Thoracic aorta (tissue), 2 donors: ENCODE measurements around the gene NRXN3. TPM values are rescaled to one million over a fixed set of nuclear protein-coding genes. Genes with fewer than 3 reads are reported as not detected.

Experiments
- ATAC-seq: fragments of 150-250 bp; one replicate; pipeline ENCODE4 v1.8.0; 2017; ENCODE audit warnings: low read depth; ENCODE audit not compliant: insufficient number of reproducible peaks, low FRiP score
- DNase-seq: peaks from one replicate; pipeline ENCODE4 v3.0.0-alpha.2; 2020; ENCODE audit warnings: low spot score
- H3K27ac ChIP-seq, 2 donors: fragments of 200-600 bp; sonication (generic); 1 replicate in 1 of 2; 2 replicates in 1 of 2; pipeline ENCODE4 v1.5.1; 2016; ENCODE audit warnings: mild to moderate bottlenecking in 2 of 2, moderate library complexity in 2 of 2
- H3K27me3 ChIP-seq: fragments of 200-600 bp; sonication (generic); replicated peaks from 2 replicates; pipeline ENCODE4 v1.6.0; 2016; ENCODE audit warnings: mild to moderate bottlenecking; ENCODE audit not compliant: insufficient read depth
- H3K36me3 ChIP-seq: fragments of 200-600 bp; sonication (generic); one replicate; pipeline ENCODE4 v1.5.1; 2016
- H3K4me1 ChIP-seq, 2 donors: fragments of 200-600 bp; sonication (generic); 1 replicate in 1 of 2; 2 replicates in 1 of 2; pipeline versions ENCODE4 v1.5.1 to v1.6.0; 2016; ENCODE audit warnings: low read depth in 2 of 2, mild to moderate bottlenecking in 1 of 2; ENCODE audit not compliant: control insufficient read depth in 1 of 2
- H3K4me3 ChIP-seq: fragments of 200-600 bp; sonication (generic); 2 replicates; pipeline ENCODE4 v1.5.1; 2016; ENCODE audit warnings: mild to moderate bottlenecking
- H3K9me3 ChIP-seq: fragments of 200-600 bp; sonication (generic); 2 replicates; pipeline ENCODE4 v1.5.1; 2016
- total RNA-seq, 2 donors: library from RNA; depleted of rRNA; stranded (reverse); fragments of >200 nt; gene quantifications; one replicate each; pipeline versions ENCODE4 v1.1.0 to v1.2.3, GENCODE V29; 2016
- TF ChIP-seq, protein P1 (sequence below): fragments of 200-600 bp; sonication (generic); IDR thresholded peaks from one replicate; pipeline ENCODE4 v1.5.1; 2019; ENCODE audit warnings: antibody characterized with exemption

The NRXN3 gene
- total RNA-seq, 2 donors from 2014 or later: 5.6 to 33.3 TPM

DNA sequence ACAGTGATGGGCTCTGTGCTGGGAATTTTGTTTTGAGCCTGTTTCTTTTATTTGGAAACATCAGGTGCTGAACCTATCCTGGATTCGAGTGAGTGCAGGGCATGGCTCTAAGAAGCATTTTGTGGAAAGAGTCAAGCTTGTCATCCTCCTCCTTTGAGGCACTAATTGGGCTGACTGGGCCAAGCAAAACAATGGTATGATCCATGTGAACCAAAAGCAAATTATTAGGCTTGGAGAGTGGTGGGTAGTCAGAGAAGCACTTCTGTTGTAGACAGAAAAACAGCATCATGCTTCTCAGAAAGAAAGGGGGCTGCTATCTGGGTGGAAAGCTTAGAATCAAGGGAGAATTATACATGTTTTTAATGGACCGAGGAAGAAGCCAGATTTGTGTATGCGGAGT, 1559.6 kb downstream of the NRXN3 start:
- H3K4me3 ChIP-seq: no peak overlapping the region
- TF ChIP-seq, protein P1, sequence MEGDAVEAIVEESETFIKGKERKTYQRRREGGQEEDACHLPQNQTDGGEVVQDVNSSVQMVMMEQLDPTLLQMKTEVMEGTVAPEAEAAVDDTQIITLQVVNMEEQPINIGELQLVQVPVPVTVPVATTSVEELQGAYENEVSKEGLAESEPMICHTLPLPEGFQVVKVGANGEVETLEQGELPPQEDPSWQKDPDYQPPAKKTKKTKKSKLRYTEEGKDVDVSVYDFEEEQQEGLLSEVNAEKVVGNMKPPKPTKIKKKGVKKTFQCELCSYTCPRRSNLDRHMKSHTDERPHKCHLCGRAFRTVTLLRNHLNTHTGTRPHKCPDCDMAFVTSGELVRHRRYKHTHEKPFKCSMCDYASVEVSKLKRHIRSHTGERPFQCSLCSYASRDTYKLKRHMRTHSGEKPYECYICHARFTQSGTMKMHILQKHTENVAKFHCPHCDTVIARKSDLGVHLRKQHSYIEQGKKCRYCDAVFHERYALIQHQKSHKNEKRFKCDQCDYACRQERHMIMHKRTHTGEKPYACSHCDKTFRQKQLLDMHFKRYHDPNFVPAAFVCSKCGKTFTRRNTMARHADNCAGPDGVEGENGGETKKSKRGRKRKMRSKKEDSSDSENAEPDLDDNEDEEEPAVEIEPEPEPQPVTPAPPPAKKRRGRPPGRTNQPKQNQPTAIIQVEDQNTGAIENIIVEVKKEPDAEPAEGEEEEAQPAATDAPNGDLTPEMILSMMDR: no peak
- no peaks in the 10 kb centered on the region for H3K9me3 ChIP-seq
- H3K27ac ChIP-seq: no peak overlapping the region
- no peaks in the 10 kb centered on the region for H3K27me3 ChIP-seq
- H3K36me3 ChIP-seq: no peaks in the 10 kb centered on the region
- ATAC-seq: no peak
- H3K4me1 ChIP-seq: no peaks in the 10 kb centered on the region
- no peak for DNase-seq

DNA sequence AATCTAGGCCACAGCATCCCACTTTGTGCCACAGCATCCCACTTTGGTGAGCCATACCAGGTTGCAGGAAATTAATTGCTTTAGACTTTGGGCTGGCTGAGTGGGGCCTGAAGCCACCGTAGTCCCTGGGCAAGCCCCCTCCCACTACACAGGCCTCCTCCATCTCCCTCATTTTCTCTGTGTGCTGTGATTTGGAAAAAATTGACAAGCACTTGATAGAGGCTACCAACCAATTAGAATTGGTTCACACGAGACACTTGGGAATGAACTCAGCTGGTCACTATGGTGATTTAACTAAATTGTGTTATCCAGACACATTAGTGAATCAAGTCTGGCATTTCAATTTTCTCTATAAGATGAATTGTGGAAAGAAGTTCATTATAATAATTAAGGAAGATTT, 1560.0 kb downstream of the NRXN3 start:
- Histone ChIP-seq H3K27ac (no peak overlapping the region), H3K4me3 (no peak overlapping the region), H3K36me3 (no peaks in the 10 kb centered on the region), H3K27me3 (no peaks in the 10 kb centered on the region), H3K4me1 (no peaks in the 10 kb centered on the region), H3K9me3 (no peaks in the 10 kb centered on the region)
- ATAC-seq (no peak), DNase-seq (no peak)
- TF ChIP-seq, protein P1: no peak

DNA sequence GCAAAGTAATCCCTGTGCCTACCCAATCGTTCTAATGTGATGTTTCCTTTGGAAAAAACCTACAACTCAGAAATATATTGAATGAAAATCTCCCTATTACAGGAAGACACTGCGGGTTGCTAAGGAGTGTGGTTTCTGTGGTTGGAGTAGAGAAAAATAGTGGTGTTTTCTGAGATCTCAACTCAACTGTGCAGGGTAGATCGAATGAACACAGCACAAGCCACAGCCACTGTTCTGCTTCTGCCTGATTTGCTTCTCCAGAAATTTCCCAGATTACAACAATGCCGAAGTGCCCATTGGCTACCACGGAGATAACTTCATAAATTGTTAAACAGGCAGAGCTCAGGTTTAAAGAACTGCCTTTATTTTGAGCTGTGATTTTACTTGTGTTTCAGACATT, 1560.8 kb downstream of the NRXN3 start:
- ATAC-seq (no peak), DNase-seq (no peak)
- TF ChIP-seq, protein P1: no peak
- H3K4me3 ChIP-seq: no peak overlapping the region
- no peaks in the 10 kb centered on the region for H3K9me3 ChIP-seq
- no peak overlapping the region for H3K27ac ChIP-seq
- H3K4me1 ChIP-seq: no peaks in the 10 kb centered on the region
- H3K27me3 ChIP-seq: no peaks in the 10 kb centered on the region
- no peaks in the 10 kb centered on the region for H3K36me3 ChIP-seq

DNA sequence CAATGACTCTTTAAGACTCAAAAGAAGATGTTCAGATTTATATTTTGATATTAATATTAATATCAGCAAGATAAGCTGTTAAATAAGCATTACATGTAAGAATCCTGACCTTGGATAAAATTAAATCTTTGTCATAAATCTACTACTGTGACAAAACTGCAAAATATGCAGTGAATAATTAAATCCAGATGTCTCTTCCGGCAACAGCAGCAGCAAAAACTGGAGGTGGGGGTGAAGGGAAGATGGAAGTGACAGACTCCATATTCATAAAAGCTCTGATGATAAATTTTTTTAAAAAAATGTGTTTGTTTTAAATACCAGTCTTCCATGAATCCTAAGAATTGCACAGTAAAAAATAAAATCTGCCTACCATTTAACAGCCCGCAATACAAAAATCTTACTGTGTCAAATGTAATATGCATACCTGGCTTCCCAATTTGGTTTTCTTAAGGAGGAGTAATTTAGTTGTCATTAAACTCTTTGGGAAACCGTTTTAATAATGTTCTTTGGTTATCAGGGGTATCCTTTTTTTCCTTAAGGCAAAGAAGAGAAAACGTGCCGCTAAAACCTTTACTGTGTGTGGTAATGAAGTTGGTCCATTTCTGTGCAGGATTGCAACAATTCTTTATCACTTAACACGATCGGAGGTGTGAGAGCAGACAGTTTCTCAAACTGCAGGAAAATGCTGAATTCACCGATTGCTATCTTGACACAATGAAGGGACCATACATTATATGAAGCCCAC, 1562.9 kb downstream of the NRXN3 start:
- no peak overlapping the region for H3K27ac ChIP-seq
- H3K27me3 ChIP-seq: no peaks in the 10 kb centered on the region
- no peaks in the 10 kb centered on the region for H3K4me1 ChIP-seq
- ATAC-seq (no peak), DNase-seq (no peak)
- no peak overlapping the region for H3K4me3 ChIP-seq
- H3K9me3 ChIP-seq: peaks cover 7% of the 10 kb centered on the region
- H3K36me3 ChIP-seq: no peaks in the 10 kb centered on the region
- TF ChIP-seq, protein P1: no peak

DNA sequence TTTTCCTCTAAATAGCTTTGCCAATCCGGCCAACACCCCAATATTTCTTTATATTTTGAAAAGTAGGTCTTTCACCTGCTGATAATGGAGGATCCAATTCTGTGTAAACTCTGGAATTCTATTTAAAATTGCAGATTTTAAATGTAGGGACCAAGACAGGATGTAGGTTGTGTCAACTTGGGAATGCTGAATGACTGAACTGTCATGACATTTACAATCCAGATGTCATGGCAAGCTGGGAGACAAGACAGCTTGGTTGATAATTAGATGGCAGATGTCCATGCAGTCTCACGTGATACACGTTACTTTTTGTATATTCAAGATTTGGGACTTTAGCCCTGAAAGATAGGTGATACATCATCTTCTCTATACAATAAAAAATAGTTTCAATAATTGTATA, 1564.0 kb downstream of the NRXN3 start:
- Histone ChIP-seq H3K36me3 (no peaks in the 10 kb centered on the region), H3K9me3 (peaks cover 7% of the 10 kb centered on the region), H3K4me1 (no peaks in the 10 kb centered on the region), H3K4me3 (no peak overlapping the region), H3K27ac (no peak overlapping the region), H3K27me3 (no peaks in the 10 kb centered on the region)
- ATAC-seq: no peak
- TF ChIP-seq, protein P1: no peak
- DNase-seq: no peak
